ENCODE data around the gene YEATS4.

DNA sequence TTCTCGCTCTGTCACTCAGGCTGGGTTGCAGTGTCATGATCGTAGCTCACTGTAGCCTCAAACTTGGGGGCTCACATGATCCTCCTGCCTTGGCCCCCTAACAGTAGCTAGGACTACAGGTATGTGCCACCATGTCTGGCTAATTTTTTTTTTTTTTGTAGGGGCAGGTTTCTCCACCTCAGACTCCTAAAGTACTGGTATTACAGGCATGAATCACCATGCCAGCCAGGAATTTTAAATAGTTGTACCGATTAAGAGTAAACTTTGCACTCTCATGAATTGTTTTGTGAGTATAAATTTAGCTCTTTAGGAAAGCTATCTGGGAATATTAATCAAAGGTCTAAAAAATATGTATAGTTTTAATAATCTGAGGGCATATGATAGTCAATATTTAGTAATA lies 25.5 kb downstream of the YEATS4 start:
- TF ChIP-seq, protein P1, sequence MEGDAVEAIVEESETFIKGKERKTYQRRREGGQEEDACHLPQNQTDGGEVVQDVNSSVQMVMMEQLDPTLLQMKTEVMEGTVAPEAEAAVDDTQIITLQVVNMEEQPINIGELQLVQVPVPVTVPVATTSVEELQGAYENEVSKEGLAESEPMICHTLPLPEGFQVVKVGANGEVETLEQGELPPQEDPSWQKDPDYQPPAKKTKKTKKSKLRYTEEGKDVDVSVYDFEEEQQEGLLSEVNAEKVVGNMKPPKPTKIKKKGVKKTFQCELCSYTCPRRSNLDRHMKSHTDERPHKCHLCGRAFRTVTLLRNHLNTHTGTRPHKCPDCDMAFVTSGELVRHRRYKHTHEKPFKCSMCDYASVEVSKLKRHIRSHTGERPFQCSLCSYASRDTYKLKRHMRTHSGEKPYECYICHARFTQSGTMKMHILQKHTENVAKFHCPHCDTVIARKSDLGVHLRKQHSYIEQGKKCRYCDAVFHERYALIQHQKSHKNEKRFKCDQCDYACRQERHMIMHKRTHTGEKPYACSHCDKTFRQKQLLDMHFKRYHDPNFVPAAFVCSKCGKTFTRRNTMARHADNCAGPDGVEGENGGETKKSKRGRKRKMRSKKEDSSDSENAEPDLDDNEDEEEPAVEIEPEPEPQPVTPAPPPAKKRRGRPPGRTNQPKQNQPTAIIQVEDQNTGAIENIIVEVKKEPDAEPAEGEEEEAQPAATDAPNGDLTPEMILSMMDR (IDR thresholded peaks at IDR 0.05): no peak
- TF ChIP-seq NFYB (CRISPR knock-in tag; conservative IDR thresholded peaks at IDR 0.05; ENCODE audit: low read depth): no peak
- TF ChIP-seq, protein P2, sequence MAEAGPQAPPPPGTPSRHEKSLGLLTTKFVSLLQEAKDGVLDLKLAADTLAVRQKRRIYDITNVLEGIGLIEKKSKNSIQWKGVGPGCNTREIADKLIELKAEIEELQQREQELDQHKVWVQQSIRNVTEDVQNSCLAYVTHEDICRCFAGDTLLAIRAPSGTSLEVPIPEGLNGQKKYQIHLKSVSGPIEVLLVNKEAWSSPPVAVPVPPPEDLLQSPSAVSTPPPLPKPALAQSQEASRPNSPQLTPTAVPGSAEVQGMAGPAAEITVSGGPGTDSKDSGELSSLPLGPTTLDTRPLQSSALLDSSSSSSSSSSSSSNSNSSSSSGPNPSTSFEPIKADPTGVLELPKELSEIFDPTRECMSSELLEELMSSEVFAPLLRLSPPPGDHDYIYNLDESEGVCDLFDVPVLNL (CRISPR knock-in tag; IDR thresholded peaks at IDR 0.05; ENCODE audit: borderline replicate concordance, low read depth): no peak
- TF ChIP-seq, protein P3, sequence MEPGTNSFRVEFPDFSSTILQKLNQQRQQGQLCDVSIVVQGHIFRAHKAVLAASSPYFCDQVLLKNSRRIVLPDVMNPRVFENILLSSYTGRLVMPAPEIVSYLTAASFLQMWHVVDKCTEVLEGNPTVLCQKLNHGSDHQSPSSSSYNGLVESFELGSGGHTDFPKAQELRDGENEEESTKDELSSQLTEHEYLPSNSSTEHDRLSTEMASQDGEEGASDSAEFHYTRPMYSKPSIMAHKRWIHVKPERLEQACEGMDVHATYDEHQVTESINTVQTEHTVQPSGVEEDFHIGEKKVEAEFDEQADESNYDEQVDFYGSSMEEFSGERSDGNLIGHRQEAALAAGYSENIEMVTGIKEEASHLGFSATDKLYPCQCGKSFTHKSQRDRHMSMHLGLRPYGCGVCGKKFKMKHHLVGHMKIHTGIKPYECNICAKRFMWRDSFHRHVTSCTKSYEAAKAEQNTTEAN (CRISPR knock-in tag; IDR thresholded peaks at IDR 0.05): no peak
